ENCODE results near the gene ACADL.
"Not testable (repeated sequence)": the region's sequence is repeated elsewhere in the genome, so short reads cannot be mapped to it uniquely, and the experiment has no call there.

Gene ACADL

DNA sequence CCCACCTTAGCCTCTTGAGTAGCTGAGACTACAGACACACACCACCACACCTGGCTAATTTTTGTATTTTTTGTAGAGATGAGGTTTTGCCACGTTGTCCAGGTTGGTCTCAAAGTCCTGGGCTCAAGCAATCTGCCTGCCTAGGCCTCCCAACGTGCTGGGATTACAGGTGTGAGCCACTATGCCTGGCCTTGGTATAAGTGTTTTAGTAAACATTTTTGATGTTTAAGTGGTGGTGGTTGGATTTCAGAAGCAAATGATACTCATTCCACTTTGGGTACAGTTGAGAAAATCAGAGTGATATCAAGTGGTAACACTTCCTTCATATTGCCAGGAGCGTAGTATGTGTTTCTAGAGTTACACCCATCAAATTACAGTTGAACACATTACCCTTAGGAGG, 25.4 kb downstream of the ACADL start:
- DNase-seq = no peak

DNA sequence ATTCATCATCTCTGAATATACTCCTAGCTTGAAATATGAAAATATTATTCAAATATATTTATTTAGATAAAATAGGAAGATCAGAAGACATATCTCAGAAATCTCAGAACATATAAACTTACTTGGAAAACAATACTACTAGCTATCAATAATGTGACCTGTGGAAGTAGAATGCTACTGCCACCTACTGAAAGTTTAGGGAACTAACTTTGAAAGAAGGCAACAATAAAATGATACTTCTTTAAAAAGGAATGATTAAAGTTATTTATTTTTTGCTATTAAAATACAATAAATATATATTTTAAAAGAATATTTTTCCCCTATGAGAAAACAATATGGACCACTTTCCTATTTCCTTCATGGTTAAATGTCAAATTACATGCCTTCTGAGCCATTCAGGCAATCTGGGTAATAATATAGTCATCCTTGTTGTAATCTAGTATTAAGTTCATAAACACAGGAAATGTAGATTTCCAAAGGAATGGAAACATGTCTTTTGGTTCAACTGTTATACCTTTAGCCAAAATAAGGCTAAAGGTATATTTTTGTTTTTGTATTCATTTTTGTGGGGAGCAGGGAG, 26.0 kb downstream of the ACADL start:
- peak in 1 of 2 experiments; percentile 4 for DNase-seq

DNA sequence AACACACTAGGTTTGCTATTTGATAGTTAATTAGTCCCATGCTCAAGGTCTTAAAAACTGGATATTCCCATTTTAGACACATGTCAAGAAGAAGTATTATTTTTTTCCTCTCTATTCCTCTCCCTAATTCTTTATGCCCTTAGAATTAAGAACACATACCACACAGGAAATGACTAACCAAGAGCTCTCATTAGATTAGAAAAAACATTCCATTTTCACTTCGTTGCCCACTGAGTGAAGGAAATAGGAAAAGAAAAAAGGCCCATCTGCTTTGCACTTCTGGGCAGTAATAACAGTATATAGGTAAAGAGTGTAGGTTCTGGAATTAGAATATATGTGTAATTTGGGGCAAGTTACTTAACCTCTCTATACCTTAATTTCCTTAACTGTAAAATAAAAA, 26.9 kb downstream of the ACADL start:
- DNase-seq = no peak

DNA sequence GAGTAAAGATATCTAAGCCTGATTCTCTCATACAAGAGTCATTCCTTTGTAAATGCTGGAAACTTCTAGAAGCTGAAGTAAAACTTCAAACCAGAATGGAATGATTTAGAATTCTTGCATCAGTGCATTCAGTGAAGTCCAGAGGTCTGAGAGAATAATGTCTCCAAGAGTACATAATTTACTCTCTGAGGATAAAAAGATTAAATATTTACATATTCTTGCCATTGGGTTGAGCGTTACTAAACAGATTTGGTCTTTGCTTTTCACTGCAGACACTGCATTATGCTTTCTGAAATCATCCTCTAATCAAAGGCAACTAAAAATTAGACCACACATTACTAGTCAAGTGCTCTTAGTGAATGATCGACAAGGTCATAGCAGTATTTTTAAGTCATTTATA, 27.5 kb downstream of the ACADL start:
- DNase-seq = no peak

DNA sequence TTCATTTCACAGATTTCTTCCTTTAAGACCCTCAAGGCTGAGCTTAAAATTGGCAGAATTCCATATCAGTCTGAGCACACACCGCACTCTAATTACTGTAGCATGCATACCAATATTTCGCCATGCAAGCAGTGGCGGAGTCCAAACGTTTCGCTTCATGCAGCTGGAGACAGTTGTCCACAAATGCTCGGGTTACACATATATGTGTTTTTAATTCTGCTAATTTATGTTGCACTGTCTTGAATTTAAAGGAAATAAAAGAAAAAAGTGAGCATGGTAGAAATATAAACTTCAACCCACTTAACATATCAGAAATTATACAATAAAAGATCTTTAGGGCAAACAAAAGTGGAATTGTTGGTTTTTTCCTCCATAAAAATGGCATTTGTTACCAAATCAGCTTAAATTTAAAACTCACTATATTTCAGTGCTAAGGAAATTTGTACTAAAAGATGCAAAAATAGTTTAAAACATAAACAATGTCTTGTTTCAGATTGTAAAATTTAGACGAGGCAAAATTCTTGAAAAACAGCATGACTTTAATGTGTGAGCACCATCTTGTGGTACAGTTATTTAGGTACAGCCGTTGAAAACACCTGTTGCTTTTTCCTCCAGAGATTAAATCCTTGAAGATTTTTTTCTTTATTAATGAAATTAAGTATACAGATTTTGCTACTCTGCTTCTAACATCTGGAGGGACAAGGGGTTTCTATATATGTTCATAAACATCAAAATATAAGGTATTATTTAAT, 30.0 kb downstream of the ACADL start:
- DNase-seq = peak in 1 of 2 experiments; percentile 69

DNA sequence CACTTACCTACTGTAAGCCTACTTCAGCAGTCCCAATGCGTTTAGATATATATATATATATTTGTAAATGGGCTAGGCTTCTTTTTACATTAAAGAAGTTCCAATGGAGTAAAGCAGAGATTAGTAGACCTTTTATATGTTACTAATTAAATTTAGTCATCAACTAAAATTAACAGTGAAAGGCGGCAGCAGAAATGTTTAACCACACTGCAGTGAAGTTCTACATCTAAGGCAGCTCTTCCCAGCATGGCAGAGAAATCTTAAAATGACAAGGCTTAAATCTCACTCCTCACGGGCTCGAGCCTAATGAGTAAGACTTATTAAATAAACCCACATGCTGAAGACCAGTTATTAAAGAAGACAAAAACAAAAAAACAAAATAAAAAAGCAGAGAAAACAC, 34.9 kb downstream of the ACADL start:
- DNase-seq = no peak

DNA sequence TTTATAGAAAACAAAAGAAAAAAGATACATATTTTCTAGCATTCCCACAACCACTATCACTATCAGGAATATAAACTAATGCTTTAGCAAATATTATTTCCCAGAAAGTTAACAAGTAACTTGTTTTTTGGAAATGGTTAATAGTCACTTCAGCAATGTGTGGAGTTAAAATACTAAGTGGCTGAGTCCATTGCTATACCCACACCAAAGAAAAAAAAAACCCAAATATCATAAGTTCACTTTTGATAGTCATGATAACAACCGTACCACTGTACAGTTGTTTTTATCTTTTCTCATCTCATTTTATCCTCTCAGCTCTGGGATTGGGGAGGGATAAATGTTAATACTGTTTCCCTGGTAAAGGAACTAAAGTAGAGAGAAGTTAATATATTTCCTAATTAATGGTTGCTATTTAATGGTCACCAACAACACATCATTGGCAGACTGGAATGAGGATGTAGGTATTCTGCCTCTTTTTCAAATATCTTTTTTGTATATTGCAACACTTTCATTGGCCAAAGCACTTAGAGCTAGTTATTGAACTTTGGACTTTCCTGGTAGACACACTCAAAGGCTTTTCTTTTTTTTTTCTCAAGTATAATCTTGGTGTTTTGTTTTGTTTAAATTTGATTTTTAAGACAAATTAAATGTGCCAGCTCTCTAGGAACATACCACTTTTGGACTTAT, 35.7 kb downstream of the ACADL start:
- no peak for DNase-seq

DNA sequence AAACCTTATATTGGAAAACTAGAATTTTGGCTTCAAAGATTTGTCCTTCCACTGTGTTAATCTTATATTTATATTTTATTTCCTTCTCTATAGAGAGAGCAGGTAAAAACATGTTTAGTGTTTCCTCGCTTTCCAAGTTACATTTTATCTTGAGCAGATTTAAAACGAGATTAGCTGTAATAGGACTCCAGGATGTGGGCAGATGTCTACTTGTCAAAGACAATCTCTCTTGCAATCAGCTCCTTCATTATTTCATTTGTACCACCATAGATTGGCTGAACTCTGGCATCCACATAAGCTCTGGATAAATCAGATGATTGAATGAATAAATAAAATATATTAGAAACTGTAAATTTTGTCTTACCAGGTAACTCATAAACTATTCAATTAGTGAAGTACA, 36.5 kb downstream of the ACADL start:
- DNase-seq = peak in 1 of 2 experiments; percentile 75

DNA sequence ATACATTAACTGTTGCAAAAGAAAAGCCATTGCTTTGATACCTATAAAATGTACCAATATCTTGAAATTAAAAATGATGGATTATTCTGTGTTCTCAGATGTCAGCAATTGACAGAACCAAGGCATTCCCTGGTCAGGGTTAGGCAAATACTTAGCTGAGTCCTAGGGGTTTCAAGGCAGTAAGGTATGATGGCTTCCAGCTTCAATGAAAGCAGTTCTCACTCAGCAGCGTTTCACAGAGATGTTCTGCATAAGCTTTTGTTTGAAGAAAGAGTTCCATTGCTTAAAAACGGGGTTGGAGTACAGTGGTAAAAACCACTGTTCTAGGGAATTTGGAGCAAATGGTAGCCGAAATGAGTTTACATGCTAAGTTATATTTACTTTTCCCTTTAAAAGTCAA, 37.1 kb downstream of the ACADL start:
- peak in 1 of 2 experiments; percentile 2 for DNase-seq

DNA sequence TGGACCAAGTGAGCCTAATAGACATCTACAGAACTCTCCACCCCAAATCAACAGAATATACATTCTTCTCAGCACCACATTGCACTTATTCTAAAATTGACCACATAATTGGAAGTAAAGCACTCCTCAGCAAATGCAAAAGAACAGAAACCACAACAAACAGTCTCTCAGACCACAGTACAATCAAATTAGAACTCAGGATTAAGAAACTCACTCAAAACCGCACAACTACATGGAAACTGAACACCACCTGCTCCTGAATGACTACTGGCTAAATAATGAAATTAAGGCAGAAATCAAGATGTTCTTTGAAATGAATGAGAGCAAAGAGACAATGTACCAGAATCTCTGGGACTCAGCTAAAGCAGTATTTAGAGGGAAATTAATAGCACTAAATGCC, 41.3 kb downstream of the ACADL start:
- DNase-seq = not testable (repeated sequence)

DNA sequence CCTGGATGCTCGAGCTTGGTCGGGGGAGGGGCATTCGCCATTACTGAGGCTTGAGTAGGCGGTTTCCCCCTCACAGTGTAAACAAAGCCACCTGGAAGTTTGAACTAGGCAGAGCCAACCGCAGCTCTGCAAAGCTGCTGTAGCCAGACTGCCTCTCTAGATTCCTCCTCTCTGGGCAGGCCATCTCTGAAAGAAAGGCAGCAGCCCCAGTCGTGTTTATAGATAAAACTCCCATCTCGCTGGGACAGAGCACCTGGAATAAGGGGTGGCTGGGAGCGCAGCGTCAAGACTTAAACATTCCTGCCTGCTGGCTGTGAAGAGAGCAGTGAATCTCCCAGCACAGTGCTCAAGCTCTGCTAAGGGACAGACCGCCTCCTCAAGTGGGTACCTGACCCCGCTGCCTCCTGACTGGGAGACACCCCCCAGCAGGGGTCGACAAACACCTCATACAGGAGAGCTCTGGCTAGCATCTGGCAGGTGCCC, 43.6 kb downstream of the ACADL start:
- peak; percentile 28 to 67 for DNase-seq

DNA sequence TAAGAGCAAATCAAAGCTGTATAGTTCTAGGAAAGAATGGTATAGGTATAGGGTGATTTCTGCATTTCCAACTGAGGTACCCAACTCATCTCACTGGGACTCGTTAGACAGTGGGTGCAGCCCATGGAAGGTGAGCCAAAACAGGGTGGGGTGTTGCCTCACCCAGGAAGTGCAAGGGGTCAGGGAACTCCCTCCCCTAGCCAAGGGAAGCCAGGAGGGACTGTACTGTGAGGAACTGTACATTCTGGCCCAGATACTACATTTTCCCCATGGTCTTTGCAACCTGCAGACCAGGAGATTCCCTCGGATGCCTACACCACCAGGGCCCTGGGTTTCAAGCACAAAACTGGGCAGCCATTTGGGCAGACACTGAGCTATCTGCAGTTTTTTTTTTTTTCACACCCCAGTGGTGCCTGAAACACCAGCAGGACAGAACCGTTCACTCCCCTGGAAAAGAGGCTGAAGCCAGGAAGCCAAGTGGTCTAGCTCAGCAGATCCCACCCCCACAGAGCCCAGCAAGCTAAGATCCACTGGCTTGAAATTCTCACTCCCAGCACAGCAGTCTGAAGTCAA, 44.1 kb downstream of the ACADL start:
- DNase-seq = not testable (repeated sequence)

DNA sequence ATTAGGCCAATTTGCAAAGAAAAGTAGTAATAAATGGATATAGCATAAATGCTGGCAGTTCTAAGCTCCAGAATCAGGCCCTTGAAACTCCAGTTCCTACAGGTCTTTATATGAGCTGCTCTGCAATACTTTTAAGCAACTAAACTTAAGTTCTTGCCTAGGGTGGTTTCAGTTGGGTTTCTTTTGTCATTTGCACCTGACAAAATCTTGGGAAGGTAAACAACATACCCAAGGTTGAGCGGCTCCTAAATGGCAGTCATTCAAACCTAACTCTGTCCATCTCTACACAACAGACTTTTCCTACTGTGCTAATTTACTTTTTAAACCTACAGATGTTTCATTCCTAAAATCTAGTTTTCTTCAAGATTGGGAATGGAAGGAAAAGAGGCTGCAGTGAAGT, 44.8 kb downstream of the ACADL start:
- DNase-seq = no peak

DNA sequence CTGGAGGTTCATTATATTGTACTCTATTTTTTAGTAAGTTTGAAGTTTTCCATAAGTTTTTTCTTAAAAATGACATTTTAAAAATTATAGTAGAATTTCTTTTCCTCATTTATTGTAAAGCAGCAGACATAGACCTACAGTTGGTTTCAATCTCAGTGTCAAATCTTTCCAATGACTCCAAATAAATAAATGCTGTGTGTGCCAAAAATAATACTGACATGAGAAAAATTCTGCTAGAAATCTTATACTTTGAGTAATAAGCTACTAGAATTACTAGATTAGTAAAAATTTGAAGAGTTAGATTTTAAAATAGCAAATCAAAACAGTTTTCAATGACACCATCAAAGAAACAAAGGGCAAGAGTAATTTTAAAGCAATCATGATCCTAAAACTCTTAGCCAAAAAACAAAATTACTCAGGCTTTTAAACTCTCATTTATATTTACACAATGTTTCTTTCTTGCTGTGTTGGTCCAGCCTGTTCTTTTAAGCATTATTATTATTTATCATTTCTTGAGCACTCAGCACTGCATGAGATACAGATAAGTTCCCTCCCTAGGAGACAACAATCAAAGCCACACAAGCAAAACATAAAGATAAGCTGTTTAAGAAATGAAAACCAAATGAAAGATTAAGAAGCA, 45.8 kb downstream of the ACADL start:
- DNase-seq = no peak

DNA sequence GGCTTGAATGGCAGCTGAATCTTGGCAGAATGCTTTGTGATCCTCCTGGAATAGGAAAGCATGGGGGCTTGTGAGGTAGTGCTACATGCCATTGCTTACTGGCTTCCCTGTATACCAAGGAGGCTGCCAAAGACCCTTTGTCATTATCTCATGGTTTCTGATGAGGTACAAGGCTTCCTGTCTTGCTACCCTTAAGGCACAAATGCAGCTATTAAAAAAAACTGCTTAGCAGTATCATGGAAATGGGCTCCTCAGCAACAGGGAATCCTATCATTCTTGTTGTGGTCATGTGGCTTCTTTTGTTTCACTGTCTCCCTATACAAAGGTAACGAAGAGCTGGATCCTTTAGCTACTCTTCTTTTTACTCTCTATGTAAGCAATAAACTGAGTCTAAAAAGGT, 47.5 kb downstream of the ACADL start:
- no peak for DNase-seq

DNA sequence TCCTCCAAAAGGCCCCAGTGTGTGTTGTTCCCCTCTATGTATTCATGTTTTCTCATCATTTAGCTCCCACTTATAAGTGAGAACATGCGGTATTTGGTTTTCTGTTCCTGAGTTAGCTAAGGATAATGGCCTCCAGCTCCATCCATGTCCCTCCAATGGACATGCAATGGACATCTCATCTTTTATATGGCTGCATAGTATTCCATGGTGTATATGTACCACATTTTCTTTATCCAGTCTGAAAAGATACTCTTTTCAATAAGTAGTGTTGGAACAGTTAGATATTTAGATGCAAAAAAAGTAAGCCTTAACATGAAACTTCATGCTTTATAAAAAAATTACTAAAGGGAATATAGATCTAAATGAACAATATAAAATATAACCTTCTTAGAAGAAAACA, 48.1 kb downstream of the ACADL start:
- DNase-seq = not testable (repeated sequence)

DNA sequence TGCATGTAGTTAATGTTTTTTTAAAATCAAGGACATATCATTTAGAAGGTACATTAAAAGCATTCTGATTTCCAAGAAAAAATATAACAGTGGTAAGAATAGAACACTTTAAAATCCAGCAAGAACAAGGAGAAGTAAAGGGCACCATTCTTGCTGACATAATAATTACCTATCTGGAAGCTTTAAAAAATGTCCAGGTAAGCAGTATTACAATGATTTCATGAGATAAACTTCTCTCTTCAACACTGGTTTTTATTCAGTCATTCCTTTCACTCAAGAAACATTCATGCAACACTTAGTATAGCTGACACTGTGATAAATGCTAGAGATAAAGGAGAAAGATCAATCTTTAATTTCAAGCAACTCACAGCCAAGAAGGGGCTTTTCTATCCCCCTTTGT, 51.2 kb downstream of the ACADL start:
- no peak for DNase-seq

DNA sequence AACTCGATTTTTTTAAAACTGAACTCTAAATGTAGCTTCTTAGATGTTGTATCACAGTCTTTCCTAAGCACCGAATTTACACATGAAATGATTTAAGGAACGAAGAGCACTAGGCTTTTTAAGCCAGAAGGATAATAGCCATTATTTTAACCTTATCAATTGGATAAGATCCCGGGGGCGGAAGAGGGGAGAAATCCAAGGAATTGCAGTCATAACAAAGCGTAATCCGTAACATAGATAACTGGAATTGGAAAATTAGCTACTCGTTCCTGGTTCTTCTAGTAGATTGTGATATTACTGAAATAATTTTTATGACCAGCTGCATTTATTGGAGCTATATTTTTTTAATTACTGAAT, 53.0 kb downstream of the ACADL start:
- DNase-seq = peak in 1 of 2 experiments; percentile 51

DNA sequence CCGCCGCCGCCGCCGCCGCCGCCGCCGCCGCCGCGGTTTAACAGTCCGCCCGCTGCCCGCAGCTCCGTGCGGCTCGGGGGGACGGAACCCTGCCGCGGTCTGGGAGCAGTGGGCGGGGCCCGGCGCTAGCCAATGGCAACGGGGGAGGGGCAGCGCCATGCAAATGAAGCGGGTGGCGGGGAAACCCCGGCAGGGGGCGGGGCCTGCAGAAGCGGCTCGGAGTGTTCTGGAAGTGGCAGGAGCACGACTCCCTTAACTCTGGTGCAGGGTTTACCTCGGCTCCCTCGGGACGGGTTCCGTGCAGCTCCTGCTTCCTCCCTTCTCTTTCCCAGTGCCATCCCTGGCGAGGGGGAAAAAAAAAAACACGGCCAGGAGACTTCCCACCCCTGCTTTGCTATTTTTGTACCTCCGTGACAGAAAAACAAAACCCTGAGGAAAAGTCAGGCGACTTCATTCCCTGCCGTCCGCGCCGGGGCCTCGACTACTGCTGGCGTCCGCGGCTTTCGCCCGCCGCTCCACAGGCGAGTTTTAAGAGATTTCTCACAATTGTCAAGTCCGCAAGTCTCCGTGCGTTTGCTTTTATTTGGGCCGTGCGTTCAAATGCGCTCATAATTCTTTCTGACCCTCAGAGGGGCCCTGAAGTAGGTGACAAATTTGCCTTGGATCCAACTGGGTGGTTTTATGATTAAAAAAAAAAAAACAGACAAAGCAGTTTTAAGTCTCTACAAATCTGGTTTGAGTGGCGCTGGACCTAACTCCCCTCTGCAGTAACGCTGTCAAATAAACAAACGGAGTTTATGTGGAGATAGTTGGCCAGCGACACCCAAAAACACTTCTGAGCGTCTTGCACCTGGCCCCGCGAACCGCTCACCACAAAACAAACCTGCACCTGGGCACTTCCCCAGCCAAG, 53.7 kb downstream of the ACADL start, which contains the start of gene KANSL1L:
KANSL1L (minus strand) TSS at position 101 of the 910 bp plus-strand sequence. CDS start 16,827 bp downstream, outside the sequence.
- DNase-seq = peak; percentile 89 to 96

DNA sequence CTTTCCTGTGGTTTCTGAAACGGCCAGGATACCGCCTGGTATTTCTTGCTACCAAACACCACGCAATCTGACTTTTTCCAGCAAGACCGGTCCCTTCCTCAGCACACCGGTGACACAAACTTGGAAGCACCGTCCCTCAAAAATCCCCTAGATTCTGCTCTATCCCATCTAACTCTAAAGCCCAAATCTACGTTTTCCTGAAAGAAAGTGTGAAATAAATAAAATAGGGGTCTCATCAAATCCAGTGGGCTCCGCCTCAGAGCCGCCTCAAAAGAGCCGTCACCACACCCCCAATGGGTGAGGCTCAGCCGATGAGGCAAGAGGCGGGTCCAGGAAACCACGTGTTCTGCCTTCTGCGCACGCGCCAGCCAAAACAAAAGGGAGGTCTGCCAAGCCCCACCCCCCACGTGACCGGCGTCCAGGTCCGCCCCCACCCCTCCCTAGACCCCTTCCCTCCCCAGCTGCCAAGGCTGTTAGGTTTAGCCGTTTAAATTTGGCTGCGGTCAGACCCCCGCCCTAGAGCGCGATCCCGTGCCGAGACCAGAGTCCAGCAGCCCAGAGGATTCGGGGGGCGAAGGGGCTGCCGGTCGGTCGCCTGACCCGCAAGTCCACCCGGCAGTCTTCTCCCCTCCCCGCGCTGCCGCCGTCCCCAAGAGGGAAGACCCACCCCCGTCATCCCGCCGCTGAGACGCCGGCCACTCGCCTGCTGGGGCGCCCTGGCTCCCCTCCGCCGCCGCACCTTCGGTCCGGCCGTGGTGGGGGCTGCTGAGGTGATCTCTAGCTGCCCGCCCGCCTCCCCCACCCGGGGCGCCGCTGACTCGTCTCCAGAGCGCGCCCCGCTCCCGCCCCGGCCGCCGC, 54.6 kb downstream of the ACADL start:
- peak; percentile 92 to 93 for DNase-seq

DNA sequence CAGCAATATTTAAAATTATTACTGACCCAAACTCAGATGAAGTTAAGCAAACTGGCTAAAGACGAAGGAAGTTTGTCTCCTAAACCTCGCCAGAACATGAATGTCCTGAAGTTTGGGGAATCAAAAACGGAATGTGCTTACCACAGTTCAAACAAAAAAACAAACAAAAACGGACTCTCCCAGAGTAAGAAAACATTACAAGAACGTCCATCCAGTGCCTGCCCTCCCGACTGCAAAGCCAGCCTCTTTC, 55.1 kb downstream of the ACADL start:
- DNase-seq = no peak
